Stomach (tissue), 9 donors: ENCODE results near the gene PKMYT1. TPM values are rescaled to one million over a fixed set of nuclear protein-coding genes. Genes with fewer than 3 reads are reported as not detected.

Experiments used
- DNase-seq, 2 donors: peaks; one replicate each; pipeline versions ENCODE4 v3.0.0 to v3.0.0-alpha.2; 2013 to 2019
- H3K27ac ChIP-seq, 5 donors: fragments of 200-600 bp in 4 of 5; sonication (generic) in 4 of 5; one replicate each; pipeline ENCODE4 v1.5.1; 2013 to 2019; ENCODE audit warnings: mild to moderate bottlenecking in 1 of 5, moderate library complexity in 1 of 5
- H3K27me3 ChIP-seq, 3 donors: fragments of 200-600 bp; sonication (generic); one replicate each; pipeline ENCODE4 v1.5.1; 2017 to 2019; ENCODE audit warnings: mixed run types in 1 of 3
- H3K36me3 ChIP-seq, 4 donors: fragments of 200-600 bp; sonication (generic); 1 replicate in 3 of 4; 2 replicates in 1 of 4; pipeline ENCODE4 v1.5.1; 2016 to 2019
- H3K4me1 ChIP-seq, 4 donors: fragments of 200-600 bp; sonication (generic); one replicate each; pipeline ENCODE4 v1.5.1; 2016 to 2019
- H3K4me3 ChIP-seq, 4 donors: fragments of 200-600 bp; sonication (generic) in 3 of 4; one replicate each; pipeline ENCODE4 v1.5.1; 2016 to 2019; ENCODE audit warnings: mild to moderate bottlenecking in 1 of 4
- H3K9me3 ChIP-seq, 4 donors: fragments of 200-600 bp; sonication (generic); one replicate each; pipeline ENCODE4 v1.5.1; 2016 to 2019
- EP300 ChIP-seq: sonication (generic); formaldehyde crosslinking; IDR thresholded peaks from one replicate; pipeline ENCODE4 v1.6.1; 2017; ENCODE audit warnings: antibody characterized with exemption
- POLR2A ChIP-seq, 4 donors: fragments of 450-650 bp; IDR thresholded peaks; one replicate each; pipeline ENCODE4 v1.6.1; 2016; ENCODE audit warnings: antibody characterized with exemption in 4 of 4, control low read depth in 2 of 4, mild to moderate bottlenecking in 1 of 4, moderate library complexity in 1 of 4
- POLR2AphosphoS5 ChIP-seq, 3 donors: sonication (generic); formaldehyde crosslinking; IDR thresholded peaks; one replicate each; pipeline ENCODE4 v1.6.1; 2016; ENCODE audit warnings: antibody characterized with exemption in 3 of 3
- WGBS, 5 donors: extraction: QIAGEN DNeasy Blood & Tissue Kit in 3 of 5; methylation state at CpG; one replicate each; pipeline versions ENCODE4 v1.1.5 to v1.1.7; 2013 to 2018; 5-methylcytosine and 5-hydroxymethylcytosine counted together
- intact Hi-C: fragments of 100-400 bp; cut with DNase I; formaldehyde crosslinking; loops from one replicate; pipeline ENCODE4 v1.15.1; 2023; ENCODE audit warnings: low total_unique reads
- polyA plus RNA-seq, 3 donors: library from polyadenylated mRNA; stranded (reverse); fragments of 200-250 nt; gene quantifications; one replicate each; pipeline ENCODE4 v1.2.3, GENCODE V29; 2013
- total RNA-seq, 5 donors: library from RNA; depleted of rRNA; stranded (reverse); fragments of >200 nt; gene quantifications; one replicate each; pipeline versions ENCODE4 v1.1.0 to v1.2.3, GENCODE V29; 2014 to 2016
- TF ChIP-seq, protein P1 (sequence below), 7 experiments: fragments of 450-650 bp in 4 of 7; fragments of 200-600 bp in 3 of 7; sonication (generic) in 3 of 7; IDR thresholded peaks; one replicate each; pipeline ENCODE4 v1.5.1; 2016 to 2019; ENCODE audit warnings: antibody characterized with exemption in 7 of 7, control low read depth in 2 of 7, mild to moderate bottlenecking in 1 of 7
- donor health status: healthy with polysubstance abuse.
- donor health status: Bipolar disorder and iron deficiency.
- donor health status: healthy.

PKMYT1 gene
- total and polyA plus RNA-seq, 8 donors: 1.8 to 19.3 (median 9.5) TPM

DNA sequence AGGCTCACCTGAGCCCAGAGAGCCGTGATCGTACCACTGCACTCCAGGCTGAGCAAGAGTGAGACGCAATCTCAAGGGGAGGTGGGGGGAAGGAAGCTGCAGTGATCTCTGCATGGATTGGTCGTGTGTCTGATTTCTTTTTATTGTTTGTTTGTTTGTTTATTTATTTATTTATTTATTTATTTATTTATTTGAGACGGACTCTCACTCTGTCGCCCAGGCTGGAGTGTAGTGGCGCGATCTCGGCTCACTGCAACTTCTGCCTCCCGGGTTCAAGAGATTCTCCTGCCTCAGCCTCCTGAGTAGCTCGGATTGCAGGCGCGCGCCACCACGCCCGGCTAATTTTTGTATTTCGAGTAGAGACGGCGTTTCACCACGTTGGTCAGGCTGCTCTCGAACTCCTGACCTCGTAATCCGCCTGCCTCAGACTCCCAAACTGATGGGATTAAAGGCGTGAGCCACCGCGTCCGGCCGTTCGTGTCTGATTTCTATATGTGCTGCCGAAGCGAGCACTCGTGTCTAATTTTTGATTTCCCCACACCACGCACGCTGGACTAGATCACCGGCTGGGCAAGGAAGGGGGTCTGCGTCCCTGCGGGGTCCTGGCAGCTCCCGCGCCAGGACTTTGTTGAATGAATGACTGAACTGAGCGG lies 39.5 kb upstream of the PKMYT1 start:
- peak overlapping the region; percentile 63 to 85 (median 72) for H3K4me3 ChIP-seq
- DNase-seq: no peak
- intact Hi-C loops: no loop called here
- WGBS, 5 donors: 26 to 37% (median 31%) methylated on average over 35 to 40 of the region's 40 CpGs
- TF ChIP-seq POLR2AphosphoS5 (IDR thresholded peaks at IDR 0.05) (no peak), POLR2A (IDR thresholded peaks at IDR 0.05) (no peak), EP300 (no peak)
- TF ChIP-seq, protein P1, sequence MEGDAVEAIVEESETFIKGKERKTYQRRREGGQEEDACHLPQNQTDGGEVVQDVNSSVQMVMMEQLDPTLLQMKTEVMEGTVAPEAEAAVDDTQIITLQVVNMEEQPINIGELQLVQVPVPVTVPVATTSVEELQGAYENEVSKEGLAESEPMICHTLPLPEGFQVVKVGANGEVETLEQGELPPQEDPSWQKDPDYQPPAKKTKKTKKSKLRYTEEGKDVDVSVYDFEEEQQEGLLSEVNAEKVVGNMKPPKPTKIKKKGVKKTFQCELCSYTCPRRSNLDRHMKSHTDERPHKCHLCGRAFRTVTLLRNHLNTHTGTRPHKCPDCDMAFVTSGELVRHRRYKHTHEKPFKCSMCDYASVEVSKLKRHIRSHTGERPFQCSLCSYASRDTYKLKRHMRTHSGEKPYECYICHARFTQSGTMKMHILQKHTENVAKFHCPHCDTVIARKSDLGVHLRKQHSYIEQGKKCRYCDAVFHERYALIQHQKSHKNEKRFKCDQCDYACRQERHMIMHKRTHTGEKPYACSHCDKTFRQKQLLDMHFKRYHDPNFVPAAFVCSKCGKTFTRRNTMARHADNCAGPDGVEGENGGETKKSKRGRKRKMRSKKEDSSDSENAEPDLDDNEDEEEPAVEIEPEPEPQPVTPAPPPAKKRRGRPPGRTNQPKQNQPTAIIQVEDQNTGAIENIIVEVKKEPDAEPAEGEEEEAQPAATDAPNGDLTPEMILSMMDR (IDR thresholded peaks at IDR 0.05): no peak
- no peaks in the 10 kb centered on the region for H3K36me3 ChIP-seq
- peak overlapping the region in 4 of 5 donors; percentile 97 to 99 (median 98) for H3K27ac ChIP-seq
- no peaks in the 10 kb centered on the region for H3K9me3 ChIP-seq
- peaks cover 38 to 71% (median 65%) of the 10 kb centered on the region in 4 donors for H3K4me1 ChIP-seq
- H3K27me3 ChIP-seq: peaks cover 0 to 37% (median 20%) of the 10 kb centered on the region in 3 donors

DNA sequence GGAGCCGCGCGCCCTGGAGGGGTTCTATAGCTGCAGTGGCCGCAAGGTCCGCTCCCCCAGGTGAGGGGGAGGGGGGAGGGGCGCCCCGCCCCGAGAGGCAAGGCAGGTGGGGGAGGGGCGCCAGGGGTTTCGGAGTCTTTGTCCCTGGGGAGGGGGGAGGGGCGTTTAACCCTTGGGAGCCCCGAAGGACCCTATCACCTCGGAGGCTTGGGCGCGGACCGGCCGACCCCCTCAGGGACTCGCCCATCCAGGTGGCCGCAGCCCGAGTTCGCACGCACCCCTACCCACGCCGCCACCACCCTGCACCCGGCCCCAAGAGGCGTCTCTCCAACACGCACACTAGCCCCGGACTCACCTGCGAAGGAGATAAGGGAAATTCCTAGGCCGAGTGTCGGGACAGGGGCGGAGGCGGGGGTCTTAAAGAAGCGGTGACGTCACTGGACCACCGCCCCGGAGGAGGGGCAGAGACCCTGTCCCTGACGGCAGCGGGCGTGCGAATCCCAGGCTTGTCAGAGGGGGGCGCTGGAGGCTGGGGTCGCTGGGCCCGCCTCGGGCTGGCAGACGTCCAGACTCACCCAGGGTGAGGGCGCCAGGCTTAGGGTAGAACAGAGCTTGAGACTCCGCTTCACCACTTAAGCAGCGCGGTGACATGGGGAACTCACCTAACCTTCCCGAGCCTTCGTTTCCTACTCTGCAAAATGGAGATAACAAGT lies 37.7 kb upstream of the PKMYT1 start, which contains the start of gene CLDN6:
Gene CLDN6 (minus strand): TSS at position 390 of the 713 bp plus-strand sequence. CDS start 2,162 bp downstream, outside the sequence.
- WGBS, 5 donors: 4 to 22% (median 11%) methylated on average over 23 to 50 of the region's 52 CpGs

DNA sequence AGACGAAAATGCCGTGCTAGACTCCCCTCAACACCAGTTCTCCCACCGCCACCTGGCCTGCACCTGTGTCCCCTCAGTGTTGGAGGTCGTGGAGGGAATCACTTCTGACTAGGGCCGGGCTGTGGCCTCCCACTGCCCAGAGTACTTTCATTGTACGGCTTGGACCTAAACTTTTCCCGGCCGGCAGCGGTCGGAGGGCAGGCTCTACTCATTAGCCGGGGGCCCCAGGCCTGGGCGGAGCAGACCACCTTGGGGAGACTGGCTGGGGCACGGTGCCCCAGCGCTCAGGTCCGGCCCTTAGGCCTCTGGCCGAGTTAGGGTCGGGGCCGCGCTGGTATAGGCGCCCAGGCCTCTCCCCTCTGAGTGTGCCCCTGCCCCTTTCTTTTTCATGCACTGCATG lies 37.1 kb upstream of the PKMYT1 start:
- no peaks in the 10 kb centered on the region for H3K36me3 ChIP-seq
- H3K4me1 ChIP-seq: peaks cover 22 to 54% (median 51%) of the 10 kb centered on the region in 4 donors
- no peak for DNase-seq
- H3K9me3 ChIP-seq: no peaks in the 10 kb centered on the region
- H3K27ac ChIP-seq: no peak overlapping the region
- H3K27me3 ChIP-seq: peaks cover 0 to 60% (median 35%) of the 10 kb centered on the region in 3 donors
- 60 to 80% (median 79%) methylated on average over 11 to 20 of the region's 20 CpGs for WGBS, 5 donors
- no peak overlapping the region for H3K4me3 ChIP-seq
- TF ChIP-seq EP300: no peak
- TF ChIP-seq, protein P1 (IDR thresholded peaks at IDR 0.05): no peak
- no peak for TF ChIP-seq POLR2AphosphoS5 (IDR thresholded peaks at IDR 0.05)
- TF ChIP-seq POLR2A (IDR thresholded peaks at IDR 0.05): no peak
- intact Hi-C loops: no loop called here

More for the DNA sequence above, 37.7 kb upstream of the PKMYT1 start, which contains the start of gene CLDN6:
- Histone ChIP-seq H3K36me3 (no peaks in the 10 kb centered on the region), H3K4me1 (peaks cover 24 to 56% (median 53%) of the 10 kb centered on the region in 4 donors), H3K4me3 (no peak within 1 kb of the TSS), H3K27ac (no peak within 1 kb of the TSS), H3K9me3 (no peaks in the 10 kb centered on the region), H3K27me3 (peaks cover 0 to 54% (median 29%) of the 10 kb centered on the region in 3 donors)
- intact Hi-C loops: no loop called here
- TF ChIP-seq POLR2AphosphoS5 (IDR thresholded peaks at IDR 0.05) (no peak), EP300 (no peak), POLR2A (IDR thresholded peaks at IDR 0.05) (no peak)
- TF ChIP-seq, protein P1 (IDR thresholded peaks at IDR 0.05): no peak
- peak in 1 of 2 donors; percentile 83 for DNase-seq

DNA sequence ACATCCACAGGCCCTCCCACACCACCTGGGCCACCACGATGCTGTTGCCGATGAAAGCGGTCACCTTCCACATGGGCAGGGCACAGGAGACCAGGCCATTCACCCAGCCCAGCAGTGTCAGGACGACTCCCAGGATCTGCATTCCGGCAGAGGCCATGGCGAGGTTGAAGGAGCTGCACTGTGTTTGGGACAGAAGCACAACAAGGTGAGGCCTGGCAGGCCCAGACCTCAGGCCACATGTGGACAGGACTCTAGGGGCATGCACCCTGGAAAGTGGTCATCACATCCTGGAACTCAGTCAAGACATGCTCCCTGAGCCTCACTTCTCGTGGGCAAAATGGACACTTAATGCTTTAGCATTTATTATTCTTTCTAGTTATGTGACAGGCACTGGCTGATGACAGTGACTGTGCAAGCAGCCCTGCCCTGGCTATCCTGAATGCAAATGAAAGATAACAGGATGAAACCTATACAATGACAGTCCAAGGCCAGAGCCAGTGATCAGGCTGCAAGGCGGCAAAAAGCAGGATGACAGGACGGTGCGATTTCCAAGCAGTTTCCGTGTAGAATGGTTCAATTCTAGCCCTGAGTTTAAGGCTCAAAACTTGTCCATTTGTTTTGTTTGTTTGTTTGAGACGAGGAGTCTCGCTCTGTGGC lies 35.7 kb upstream of the PKMYT1 start:
- H3K27me3 ChIP-seq: peaks cover 5 to 74% (median 46%) of the 10 kb centered on the region in 3 donors

More for the DNA sequence above, 35.7 kb upstream of the PKMYT1 start:
- Histone ChIP-seq H3K9me3 (no peaks in the 10 kb centered on the region), H3K36me3 (no peaks in the 10 kb centered on the region), H3K4me1 (peaks cover 16 to 48% (median 42%) of the 10 kb centered on the region in 4 donors), H3K27ac (no peak overlapping the region), H3K4me3 (no peak overlapping the region)
- no peak for TF ChIP-seq EP300
- TF ChIP-seq POLR2AphosphoS5 (IDR thresholded peaks at IDR 0.05): no peak
- TF ChIP-seq POLR2A (IDR thresholded peaks at IDR 0.05): no peak
- TF ChIP-seq, protein P1 (IDR thresholded peaks at IDR 0.05): no peak
- WGBS, 5 donors: 80 to 91% (median 84%) methylated on average over 9 to 13 of the region's 13 CpGs
- DNase-seq: no peak
- intact Hi-C loops: no loop called here
